Lung microvascular endothelial cell (primary cell): ENCODE measurements around the gene SYTL2. TPM values are rescaled to one million over a fixed set of nuclear protein-coding genes. Genes with fewer than 3 reads are reported as not detected.
A peak's percentile ranks its signal among the peaks of the same experiment; 100 is the strongest.
"Not testable (repeated sequence)": the region's sequence is repeated elsewhere in the genome, so short reads cannot be mapped to it uniquely, and the experiment has no call there.

ENCODE experiments used
- DNase-seq, 2 donors: peaks; one replicate each; pipeline versions ENCODE4 v3.0.0 to v3.0.0-alpha.2; 2010; ENCODE audit warnings: low read depth in 2 of 2
- total RNA-seq: library from RNA; depleted of rRNA; stranded (reverse); fragments of >200 nt; gene quantifications from 2 replicates; pipeline ENCODE4 v1.2.1, GENCODE V29; 2014

The SYTL2 gene
- total RNA-seq, 1 donor from 2014 or later = 0.20 TPM

GRCh38 chr11:85798361-85798760 is 12.6 kb downstream of the SYTL2 start:
- DNase-seq = no peak

GRCh38 chr11:85795712-85796487 is 15.0 kb downstream of the SYTL2 start:
- no peak for DNase-seq

- no peak for DNase-seq
These were observed 19.4 kb downstream of the SYTL2 start for GRCh38 chr11:85791409-85791990.

- DNase-seq = peak in 1 of 2 donors; percentile 20
These were observed 22.9 kb downstream of the SYTL2 start for GRCh38 chr11:85787809-85788760.

GRCh38 chr11:85787168-85787567 is 23.8 kb downstream of the SYTL2 start:
- no peak for DNase-seq

GRCh38 chr11:85784480-85785265 is 26.3 kb downstream of the SYTL2 start:
- DNase-seq = no peak

- no peak for DNase-seq
These were observed 27.2 kb downstream of the SYTL2 start for GRCh38 chr11:85783758-85784157.

- DNase-seq = not testable (repeated sequence)
These were observed 30.0 kb downstream of the SYTL2 start for GRCh38 chr11:85780780-85781517.

- no peak for DNase-seq
These were observed 30.8 kb downstream of the SYTL2 start for GRCh38 chr11:85779956-85780640.

GRCh38 chr11:85777603-85777972 is 33.4 kb downstream of the SYTL2 start:
- not testable (repeated sequence) for DNase-seq

GRCh38 chr11:85776951-85777602 is 33.9 kb downstream of the SYTL2 start:
- no peak for DNase-seq

- DNase-seq = no peak
These were observed 36.5 kb downstream of the SYTL2 start for GRCh38 chr11:85774256-85775101.

- DNase-seq = no peak
These were observed 38.2 kb downstream of the SYTL2 start for GRCh38 chr11:85772695-85773094.

- DNase-seq = no peak
These were observed 39.4 kb downstream of the SYTL2 start for GRCh38 chr11:85771568-85771967.

- DNase-seq = no peak
These were observed 41.2 kb downstream of the SYTL2 start for GRCh38 chr11:85769771-85770170.

GRCh38 chr11:85768473-85769146 is 42.3 kb downstream of the SYTL2 start:
- no peak for DNase-seq

- DNase-seq = no peak
These were observed 43.5 kb downstream of the SYTL2 start for GRCh38 chr11:85767246-85767945.
